GM23338 (cell line): ENCODE data around the gene OR10R2. TPM values are rescaled to one million over a fixed set of nuclear protein-coding genes. Genes with fewer than 3 reads are reported as not detected.

Experiments
- ATAC-seq: fragments of 200-7000 bp; cut with Tn5 transposase; 3 replicates; pipeline ENCODE4 v1.9.1; 2020
- DNase-seq: peaks from one replicate; pipeline ENCODE4 v3.0.0-alpha.2; 2015; ENCODE audit warnings: low spot score
- H2AFZ ChIP-seq: fragments of 200-600 bp; sonication (generic); 2 replicates; pipeline ENCODE4 v1.8.0; 2016; ENCODE audit warnings: antibody characterized with exemption, mild to moderate bottlenecking, moderate library complexity
- H3F3A ChIP-seq: fragments of 200-600 bp; sonication (generic); replicated peaks from 2 replicates; pipeline ENCODE4 v1.8.0; 2017; ENCODE audit warnings: antibody characterized with exemption, mixed run types, low read depth
- H3K27ac ChIP-seq: fragments of 200-600 bp; sonication (generic); 2 replicates; pipeline ENCODE4 v1.6.1; 2016; ENCODE audit warnings: low read depth
- H3K27me3 ChIP-seq: fragments of 200-600 bp; sonication (generic); 2 replicates; pipeline ENCODE4 v1.8.0; 2016; ENCODE audit warnings: mild to moderate bottlenecking, mixed run types, moderate library complexity; ENCODE audit not compliant: insufficient read depth
- H3K36me3 ChIP-seq: fragments of 200-600 bp; sonication (generic); 2 replicates; pipeline ENCODE4 v1.8.0; 2016; ENCODE audit warnings: mild to moderate bottlenecking; ENCODE audit not compliant: insufficient read depth
- H3K4me1 ChIP-seq: fragments of 200-600 bp; sonication (generic); 2 replicates; pipeline ENCODE4 v1.8.0; 2016; ENCODE audit warnings: mild to moderate bottlenecking, moderate library complexity; ENCODE audit not compliant: insufficient read depth
- H3K4me2 ChIP-seq: fragments of 200-600 bp; sonication (generic); 2 replicates; pipeline ENCODE4 v1.7.1; 2017; ENCODE audit warnings: mixed run types
- H3K4me3 ChIP-seq: fragments of 200-600 bp; sonication (generic); 2 replicates; pipeline ENCODE4 v1.6.1; 2016; ENCODE audit warnings: mixed run types
- H3K79me2 ChIP-seq: fragments of 200-600 bp; sonication (generic); replicated peaks from 2 replicates; pipeline ENCODE4 v1.8.0; 2017; ENCODE audit warnings: mild to moderate bottlenecking; ENCODE audit not compliant: insufficient read depth
- H3K9me2 ChIP-seq: fragments of 200-600 bp; sonication (generic); 2 replicates; pipeline ENCODE4 v1.8.0; 2017; ENCODE audit not compliant: insufficient read depth
- H4K20me1 ChIP-seq: fragments of 200-600 bp; sonication (generic); replicated peaks from 2 replicates; pipeline ENCODE4 v1.8.0; 2017; ENCODE audit warnings: mild to moderate bottlenecking; ENCODE audit not compliant: insufficient read depth
- H3K27ac Mint-ChIP-seq: 2 replicates; pipeline ENCODE4 v1.8.0; 2020; ENCODE audit warnings: inconsistent platforms, mild to moderate bottlenecking, moderate library complexity, mixed read lengths
- H3K27me3 Mint-ChIP-seq: 3 replicates; pipeline ENCODE4 v1.8.0; 2022; ENCODE audit warnings: low read depth, mild to moderate bottlenecking, moderate library complexity, mixed read lengths, inconsistent platforms; ENCODE audit not compliant: insufficient read depth, poor library complexity
- H3K36me3 Mint-ChIP-seq: 3 replicates; pipeline ENCODE4 v1.8.0; 2021; ENCODE audit warnings: low read depth, mild to moderate bottlenecking, inconsistent platforms, moderate library complexity, mixed read lengths
- H3K4me1 Mint-ChIP-seq: 3 replicates; pipeline ENCODE4 v1.8.0; 2020; ENCODE audit warnings: mild to moderate bottlenecking, inconsistent platforms, mixed read lengths
- H3K4me3 Mint-ChIP-seq: 3 replicates; pipeline ENCODE4 v1.8.0; 2021; ENCODE audit warnings: moderate library complexity, mild to moderate bottlenecking, inconsistent platforms, mixed read lengths
- H3K9me3 Mint-ChIP-seq: 3 replicates; pipeline ENCODE4 v1.8.0; 2020; ENCODE audit warnings: moderate library complexity, mild to moderate bottlenecking, inconsistent platforms, mixed read lengths
- JUNB ChIP-seq: IDR thresholded peaks from one replicate; pipeline ENCODE4 v1.6.1; 2016; ENCODE audit warnings: antibody characterized with exemption; ENCODE audit not compliant: unreplicated experiment
- NANOG ChIP-seq: IDR thresholded peaks from 2 replicates; pipeline ENCODE4 v1.6.1; 2016; ENCODE audit warnings: antibody characterized with exemption, borderline replicate concordance
- POLR2AphosphoS5 ChIP-seq: IDR thresholded peaks from 2 replicates; pipeline ENCODE4 v1.6.1; 2016; ENCODE audit warnings: antibody characterized with exemption, low read depth
- ZNF331 ChIP-seq: fragments of 250-450 bp; sonication (Bioruptor Pico); IDR thresholded peaks from 2 replicates; pipeline ENCODE4 v1.5.0; 2020; ENCODE audit warnings: low read depth, mild to moderate bottlenecking, moderate library complexity
- polyA plus RNA-seq: library from polyadenylated mRNA; unstranded; fragments of >200 nt; fragmentation: Nextera tagmentation; extraction: Ambion mirVana; gene quantifications from 2 replicates; pipeline ENCODE4 v1.2.1, GENCODE V29; 2016
- total RNA-seq: library from RNA; depleted of rRNA; stranded (reverse); fragments of >200 nt; shearing (Covaris generic); gene quantifications from 2 replicates; pipeline ENCODE4 v1.2.3, GENCODE V29; 2014
- TF ChIP-seq, protein P1 (sequence below): fragments of 250-450 bp; sonication (Bioruptor Pico); IDR thresholded peaks from 2 replicates; pipeline ENCODE4 v1.5.0; 2020; ENCODE audit warnings: mild to moderate bottlenecking, moderate library complexity
- TF ChIP-seq, protein P2 (sequence below), 2 experiments: fragments of 200-600 bp in 1 of 2; sonication (generic) in 1 of 2; conservative IDR thresholded peaks; 2 replicates each; pipeline versions ENCODE4 v1.5.1 to v1.6.1; 2016 to 2017; ENCODE audit warnings: antibody characterized with exemption in 2 of 2, low read depth in 2 of 2, mild to moderate bottlenecking in 2 of 2, moderate library complexity in 1 of 2
- TF ChIP-seq, protein P3 (sequence below): IDR thresholded peaks from one replicate; pipeline ENCODE4 v1.6.1; 2018; ENCODE audit warnings: antibody characterized with exemption; ENCODE audit not compliant: unreplicated experiment
- TF ChIP-seq, protein P4 (sequence below): IDR thresholded peaks from 2 replicates; pipeline ENCODE4 v1.6.1; 2016; ENCODE audit warnings: antibody characterized with exemption

The OR10R2 gene
- total and polyA plus RNA-seq, 2 experiments from 2014 or later = not detected

DNA sequence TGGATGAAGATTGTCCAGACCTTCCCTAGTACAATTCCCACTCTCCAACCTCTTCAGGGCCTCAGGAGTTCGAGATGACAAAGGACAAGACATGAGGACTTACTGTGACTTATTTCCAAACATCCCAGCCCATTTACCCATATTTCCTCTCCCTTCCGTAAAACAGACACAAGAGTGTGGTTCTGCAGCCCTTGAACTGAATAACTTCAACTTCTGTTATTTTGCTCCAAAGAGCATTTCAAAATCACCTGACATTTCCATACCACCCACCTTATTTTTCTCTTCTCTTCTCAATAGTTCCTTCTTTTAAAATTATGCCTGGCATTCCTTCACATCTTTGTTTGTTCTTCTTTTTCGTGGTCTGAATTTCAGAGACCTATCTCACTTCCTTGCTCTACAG is 37.3 kb upstream of the OR10R2 start:
- peaks cover 14% of the 10 kb centered on the region; the same call in 2 of the 3 replicates for H3K9me3 Mint-ChIP-seq

More for the DNA sequence above, 37.3 kb upstream of the OR10R2 start:
- no peak overlapping the region for H3K27ac Mint-ChIP-seq
- Histone ChIP-seq H3K4me2 (no peak overlapping the region), H3K79me2 (no peaks in the 10 kb centered on the region), H3K4me3 (no peak overlapping the region), H3K27me3 (no peaks in the 10 kb centered on the region), H3K36me3 (no peaks in the 10 kb centered on the region), H2AFZ (peak overlapping the region; percentile 82; the same call in 1 of the 2 replicates), H3K9me2 (0 out of 2 replicates have a peak, but pooled peaks cover 5% of the 10 kb centered on the region), H3F3A (no peaks in the 10 kb centered on the region), H3K27ac (no peak overlapping the region), H4K20me1 (no peaks in the 10 kb centered on the region), H3K4me1 (no peaks in the 10 kb centered on the region)
- no peak for ATAC-seq
- no peaks in the 10 kb centered on the region for H3K4me1 Mint-ChIP-seq
- DNase-seq = no peak
- H3K27me3 Mint-ChIP-seq = no peaks in the 10 kb centered on the region
- no peaks in the 10 kb centered on the region; the same call in 2 of the 3 replicates for H3K36me3 Mint-ChIP-seq
- no peak overlapping the region for H3K4me3 Mint-ChIP-seq
- TF ChIP-seq, protein P1, sequence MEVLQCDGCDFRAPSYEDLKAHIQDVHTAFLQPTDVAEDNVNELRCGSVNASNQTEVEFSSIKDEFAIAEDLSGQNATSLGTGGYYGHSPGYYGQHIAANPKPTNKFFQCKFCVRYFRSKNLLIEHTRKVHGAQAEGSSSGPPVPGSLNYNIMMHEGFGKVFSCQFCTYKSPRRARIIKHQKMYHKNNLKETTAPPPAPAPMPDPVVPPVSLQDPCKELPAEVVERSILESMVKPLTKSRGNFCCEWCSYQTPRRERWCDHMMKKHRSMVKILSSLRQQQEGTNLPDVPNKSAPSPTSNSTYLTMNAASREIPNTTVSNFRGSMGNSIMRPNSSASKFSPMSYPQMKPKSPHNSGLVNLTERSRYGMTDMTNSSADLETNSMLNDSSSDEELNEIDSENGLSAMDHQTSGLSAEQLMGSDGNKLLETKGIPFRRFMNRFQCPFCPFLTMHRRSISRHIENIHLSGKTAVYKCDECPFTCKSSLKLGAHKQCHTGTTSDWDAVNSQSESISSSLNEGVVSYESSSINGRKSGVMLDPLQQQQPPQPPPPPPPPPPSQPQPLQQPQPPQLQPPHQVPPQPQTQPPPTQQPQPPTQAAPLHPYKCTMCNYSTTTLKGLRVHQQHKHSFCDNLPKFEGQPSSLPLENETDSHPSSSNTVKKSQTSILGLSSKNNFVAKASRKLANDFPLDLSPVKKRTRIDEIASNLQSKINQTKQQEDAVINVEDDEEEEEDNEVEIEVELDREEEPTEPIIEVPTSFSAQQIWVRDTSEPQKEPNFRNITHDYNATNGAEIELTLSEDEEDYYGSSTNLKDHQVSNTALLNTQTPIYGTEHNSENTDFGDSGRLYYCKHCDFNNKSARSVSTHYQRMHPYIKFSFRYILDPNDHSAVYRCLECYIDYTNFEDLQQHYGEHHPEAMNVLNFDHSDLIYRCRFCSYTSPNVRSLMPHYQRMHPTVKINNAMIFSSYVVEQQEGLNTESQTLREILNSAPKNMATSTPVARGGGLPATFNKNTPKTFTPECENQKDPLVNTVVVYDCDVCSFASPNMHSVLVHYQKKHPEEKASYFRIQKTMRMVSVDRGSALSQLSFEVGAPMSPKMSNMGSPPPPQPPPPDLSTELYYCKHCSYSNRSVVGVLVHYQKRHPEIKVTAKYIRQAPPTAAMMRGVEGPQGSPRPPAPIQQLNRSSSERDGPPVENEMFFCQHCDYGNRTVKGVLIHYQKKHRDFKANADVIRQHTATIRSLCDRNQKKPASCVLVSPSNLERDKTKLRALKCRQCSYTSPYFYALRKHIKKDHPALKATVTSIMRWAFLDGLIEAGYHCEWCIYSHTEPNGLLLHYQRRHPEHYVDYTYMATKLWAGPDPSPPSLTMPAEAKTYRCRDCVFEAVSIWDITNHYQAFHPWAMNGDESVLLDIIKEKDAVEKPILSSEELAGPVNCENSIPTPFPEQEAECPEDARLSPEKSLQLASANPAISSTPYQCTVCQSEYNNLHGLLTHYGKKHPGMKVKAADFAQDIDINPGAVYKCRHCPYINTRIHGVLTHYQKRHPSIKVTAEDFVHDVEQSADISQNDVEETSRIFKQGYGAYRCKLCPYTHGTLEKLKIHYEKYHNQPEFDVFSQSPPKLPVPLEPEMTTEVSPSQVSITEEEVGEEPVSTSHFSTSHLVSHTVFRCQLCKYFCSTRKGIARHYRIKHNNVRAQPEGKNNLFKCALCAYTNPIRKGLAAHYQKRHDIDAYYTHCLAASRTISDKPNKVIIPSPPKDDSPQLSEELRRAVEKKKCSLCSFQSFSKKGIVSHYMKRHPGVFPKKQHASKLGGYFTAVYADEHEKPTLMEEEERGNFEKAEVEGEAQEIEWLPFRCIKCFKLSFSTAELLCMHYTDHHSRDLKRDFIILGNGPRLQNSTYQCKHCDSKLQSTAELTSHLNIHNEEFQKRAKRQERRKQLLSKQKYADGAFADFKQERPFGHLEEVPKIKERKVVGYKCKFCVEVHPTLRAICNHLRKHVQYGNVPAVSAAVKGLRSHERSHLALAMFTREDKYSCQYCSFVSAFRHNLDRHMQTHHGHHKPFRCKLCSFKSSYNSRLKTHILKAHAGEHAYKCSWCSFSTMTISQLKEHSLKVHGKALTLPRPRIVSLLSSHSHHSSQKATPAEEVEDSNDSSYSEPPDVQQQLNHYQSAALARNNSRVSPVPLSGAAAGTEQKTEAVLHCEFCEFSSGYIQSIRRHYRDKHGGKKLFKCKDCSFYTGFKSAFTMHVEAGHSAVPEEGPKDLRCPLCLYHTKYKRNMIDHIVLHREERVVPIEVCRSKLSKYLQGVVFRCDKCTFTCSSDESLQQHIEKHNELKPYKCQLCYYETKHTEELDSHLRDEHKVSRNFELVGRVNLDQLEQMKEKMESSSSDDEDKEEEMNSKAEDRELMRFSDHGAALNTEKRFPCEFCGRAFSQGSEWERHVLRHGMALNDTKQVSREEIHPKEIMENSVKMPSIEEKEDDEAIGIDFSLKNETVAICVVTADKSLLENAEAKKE (CRISPR knock-in tag) = no peak
- TF ChIP-seq POLR2AphosphoS5 (no peak), ZNF331 (no peak), JUNB (no peak), NANOG (no peak)
- TF ChIP-seq, protein P2, sequence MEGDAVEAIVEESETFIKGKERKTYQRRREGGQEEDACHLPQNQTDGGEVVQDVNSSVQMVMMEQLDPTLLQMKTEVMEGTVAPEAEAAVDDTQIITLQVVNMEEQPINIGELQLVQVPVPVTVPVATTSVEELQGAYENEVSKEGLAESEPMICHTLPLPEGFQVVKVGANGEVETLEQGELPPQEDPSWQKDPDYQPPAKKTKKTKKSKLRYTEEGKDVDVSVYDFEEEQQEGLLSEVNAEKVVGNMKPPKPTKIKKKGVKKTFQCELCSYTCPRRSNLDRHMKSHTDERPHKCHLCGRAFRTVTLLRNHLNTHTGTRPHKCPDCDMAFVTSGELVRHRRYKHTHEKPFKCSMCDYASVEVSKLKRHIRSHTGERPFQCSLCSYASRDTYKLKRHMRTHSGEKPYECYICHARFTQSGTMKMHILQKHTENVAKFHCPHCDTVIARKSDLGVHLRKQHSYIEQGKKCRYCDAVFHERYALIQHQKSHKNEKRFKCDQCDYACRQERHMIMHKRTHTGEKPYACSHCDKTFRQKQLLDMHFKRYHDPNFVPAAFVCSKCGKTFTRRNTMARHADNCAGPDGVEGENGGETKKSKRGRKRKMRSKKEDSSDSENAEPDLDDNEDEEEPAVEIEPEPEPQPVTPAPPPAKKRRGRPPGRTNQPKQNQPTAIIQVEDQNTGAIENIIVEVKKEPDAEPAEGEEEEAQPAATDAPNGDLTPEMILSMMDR (conservative IDR thresholded peaks at IDR 0.05; ENCODE audit: low read depth in 2 of 2) = no peak
- TF ChIP-seq, protein P3, sequence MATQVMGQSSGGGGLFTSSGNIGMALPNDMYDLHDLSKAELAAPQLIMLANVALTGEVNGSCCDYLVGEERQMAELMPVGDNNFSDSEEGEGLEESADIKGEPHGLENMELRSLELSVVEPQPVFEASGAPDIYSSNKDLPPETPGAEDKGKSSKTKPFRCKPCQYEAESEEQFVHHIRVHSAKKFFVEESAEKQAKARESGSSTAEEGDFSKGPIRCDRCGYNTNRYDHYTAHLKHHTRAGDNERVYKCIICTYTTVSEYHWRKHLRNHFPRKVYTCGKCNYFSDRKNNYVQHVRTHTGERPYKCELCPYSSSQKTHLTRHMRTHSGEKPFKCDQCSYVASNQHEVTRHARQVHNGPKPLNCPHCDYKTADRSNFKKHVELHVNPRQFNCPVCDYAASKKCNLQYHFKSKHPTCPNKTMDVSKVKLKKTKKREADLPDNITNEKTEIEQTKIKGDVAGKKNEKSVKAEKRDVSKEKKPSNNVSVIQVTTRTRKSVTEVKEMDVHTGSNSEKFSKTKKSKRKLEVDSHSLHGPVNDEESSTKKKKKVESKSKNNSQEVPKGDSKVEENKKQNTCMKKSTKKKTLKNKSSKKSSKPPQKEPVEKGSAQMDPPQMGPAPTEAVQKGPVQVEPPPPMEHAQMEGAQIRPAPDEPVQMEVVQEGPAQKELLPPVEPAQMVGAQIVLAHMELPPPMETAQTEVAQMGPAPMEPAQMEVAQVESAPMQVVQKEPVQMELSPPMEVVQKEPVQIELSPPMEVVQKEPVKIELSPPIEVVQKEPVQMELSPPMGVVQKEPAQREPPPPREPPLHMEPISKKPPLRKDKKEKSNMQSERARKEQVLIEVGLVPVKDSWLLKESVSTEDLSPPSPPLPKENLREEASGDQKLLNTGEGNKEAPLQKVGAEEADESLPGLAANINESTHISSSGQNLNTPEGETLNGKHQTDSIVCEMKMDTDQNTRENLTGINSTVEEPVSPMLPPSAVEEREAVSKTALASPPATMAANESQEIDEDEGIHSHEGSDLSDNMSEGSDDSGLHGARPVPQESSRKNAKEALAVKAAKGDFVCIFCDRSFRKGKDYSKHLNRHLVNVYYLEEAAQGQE = no peak
- TF ChIP-seq, protein P4, sequence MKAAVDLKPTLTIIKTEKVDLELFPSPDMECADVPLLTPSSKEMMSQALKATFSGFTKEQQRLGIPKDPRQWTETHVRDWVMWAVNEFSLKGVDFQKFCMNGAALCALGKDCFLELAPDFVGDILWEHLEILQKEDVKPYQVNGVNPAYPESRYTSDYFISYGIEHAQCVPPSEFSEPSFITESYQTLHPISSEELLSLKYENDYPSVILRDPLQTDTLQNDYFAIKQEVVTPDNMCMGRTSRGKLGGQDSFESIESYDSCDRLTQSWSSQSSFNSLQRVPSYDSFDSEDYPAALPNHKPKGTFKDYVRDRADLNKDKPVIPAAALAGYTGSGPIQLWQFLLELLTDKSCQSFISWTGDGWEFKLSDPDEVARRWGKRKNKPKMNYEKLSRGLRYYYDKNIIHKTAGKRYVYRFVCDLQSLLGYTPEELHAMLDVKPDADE = no peak
